ENCODE data around the gene ABCA8. TPM values are rescaled to one million over a fixed set of nuclear protein-coding genes. Genes with fewer than 3 reads are reported as not detected.

The ABCA8 gene
- total RNA-seq, 1 donor from 2014 or later: 119 TPM

- no peak for DNase-seq
Observed at GRCh38 chr17:68867759-68868516, 87.3 kb downstream of the ABCA8 start.

DNA sequence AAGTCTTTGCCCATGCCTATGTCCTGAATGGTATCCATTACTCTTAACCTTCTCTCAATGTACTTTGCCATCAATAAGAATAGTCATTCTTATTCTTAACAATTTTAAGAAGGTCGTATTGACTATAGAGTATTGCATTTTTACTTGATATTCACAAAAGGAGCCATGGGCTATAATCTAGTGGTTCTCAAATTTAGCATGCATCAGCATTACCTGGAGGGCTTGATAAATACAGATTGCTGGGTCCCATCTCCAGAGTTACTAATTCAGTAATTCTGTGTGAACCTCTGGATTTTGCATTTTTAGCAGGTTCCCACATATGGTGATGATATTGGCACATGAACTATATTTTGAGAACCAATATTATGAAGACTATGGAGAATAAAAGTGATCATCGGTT is 89.6 kb downstream of the ABCA8 start:
- DNase-seq: no peak

DNA sequence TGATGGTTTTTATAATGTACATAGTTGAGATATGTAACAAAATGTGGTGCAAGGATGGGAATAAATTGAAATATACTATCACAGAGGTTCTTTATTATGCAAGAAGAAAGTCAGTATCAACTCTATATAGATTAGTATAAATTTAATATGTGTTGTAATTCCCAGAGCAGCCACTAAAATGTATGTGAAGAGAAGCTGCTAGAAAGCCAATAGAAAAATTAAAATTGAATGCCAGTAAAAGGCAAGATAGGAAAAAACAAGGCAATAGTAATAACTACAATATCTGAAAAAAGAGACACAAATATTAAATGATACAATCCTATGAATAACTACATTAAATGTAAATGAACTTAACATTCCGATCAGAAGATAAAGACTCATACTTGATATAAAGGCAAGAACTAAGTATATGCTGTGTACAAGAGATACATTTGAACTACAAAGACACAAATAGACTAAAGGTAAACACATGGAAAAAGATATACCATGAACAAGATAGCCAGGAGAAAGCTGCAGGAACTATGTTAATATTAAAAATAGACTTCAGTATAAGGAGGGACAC is 92.0 kb downstream of the ABCA8 start:
- DNase-seq: no peak

DNA sequence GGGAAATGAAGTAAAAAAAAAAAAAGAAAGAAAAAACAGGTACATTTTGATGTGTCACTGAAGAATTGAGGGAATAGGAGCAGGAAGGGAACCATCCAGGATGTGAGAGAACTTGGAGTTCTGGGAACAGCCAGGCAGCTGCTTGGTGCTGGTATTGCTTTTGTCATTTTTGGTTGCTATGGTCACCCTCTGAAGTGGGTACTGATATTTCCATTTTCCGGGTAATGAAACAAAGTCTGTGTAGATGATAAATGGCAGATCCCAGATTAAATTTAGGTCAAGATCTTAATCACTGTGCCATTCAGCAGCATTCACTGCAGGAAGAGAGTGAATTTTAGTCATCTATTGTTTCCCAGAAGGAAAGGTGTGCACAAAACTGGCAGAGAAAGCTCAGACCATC is 93.6 kb downstream of the ABCA8 start:
- DNase-seq: no peak

GRCh38 chr17:68860941-68861340 is 94.3 kb downstream of the ABCA8 start:
- no peak for DNase-seq

- DNase-seq: peak; percentile 84
Observed at GRCh38 chr17:68854452-68854851, 100.7 kb downstream of the ABCA8 start.

GRCh38 chr17:68853439-68853838 is 101.8 kb downstream of the ABCA8 start:
- DNase-seq: peak; percentile 9

DNA sequence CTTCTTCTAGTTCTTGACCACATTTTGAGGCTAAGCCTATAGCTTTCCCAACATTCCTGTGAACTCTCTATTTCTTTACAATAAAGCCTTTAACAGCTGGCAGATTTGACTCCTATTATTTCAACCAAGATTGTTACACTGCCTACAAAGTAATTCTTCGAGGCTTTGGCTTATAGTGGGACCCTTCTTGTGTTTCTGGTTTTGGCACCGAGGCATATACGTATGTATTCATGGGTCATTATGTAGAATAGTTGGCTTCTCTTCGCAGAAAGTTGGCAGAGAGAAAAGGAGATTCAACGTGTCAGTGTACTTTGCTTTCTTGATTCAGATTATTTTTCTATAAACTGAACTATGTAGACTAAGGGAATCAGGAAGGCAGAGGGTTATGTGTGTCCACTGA is 102.2 kb downstream of the ABCA8 start:
- no peak for DNase-seq

- peak; percentile 61 for DNase-seq
Observed at GRCh38 chr17:68851890-68852289, 103.3 kb downstream of the ABCA8 start.

- peak; percentile 87 for DNase-seq
Observed at GRCh38 chr17:68850749-68851510, 104.3 kb downstream of the ABCA8 start.

- peak; percentile 86 for DNase-seq
Observed at GRCh38 chr17:68849673-68850610, 105.2 kb downstream of the ABCA8 start.

- no peak for DNase-seq
Observed at GRCh38 chr17:68847711-68848110, 107.5 kb downstream of the ABCA8 start.

DNA sequence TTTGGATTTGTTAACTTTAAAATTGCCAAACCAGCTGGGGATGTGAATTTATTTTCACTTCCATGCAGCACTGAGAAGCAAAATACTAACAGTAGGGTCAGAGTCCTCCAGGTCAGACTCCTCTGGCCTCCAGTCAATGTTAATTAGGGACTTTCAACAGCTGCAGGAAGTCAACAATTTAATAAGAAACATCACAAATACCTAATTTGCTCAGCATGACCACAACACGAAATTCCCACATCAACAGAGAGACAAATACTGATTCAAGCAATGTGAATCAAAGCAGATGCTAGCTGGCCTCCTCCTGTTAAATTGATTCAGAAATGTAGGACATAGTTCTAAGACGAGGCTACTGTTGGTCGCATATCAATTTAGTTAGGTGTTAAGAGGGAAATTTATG is 111.7 kb downstream of the ABCA8 start:
- DNase-seq: peak; percentile 25

GRCh38 chr17:68840073-68840472 is 115.1 kb downstream of the ABCA8 start:
- no peak for DNase-seq

DNA sequence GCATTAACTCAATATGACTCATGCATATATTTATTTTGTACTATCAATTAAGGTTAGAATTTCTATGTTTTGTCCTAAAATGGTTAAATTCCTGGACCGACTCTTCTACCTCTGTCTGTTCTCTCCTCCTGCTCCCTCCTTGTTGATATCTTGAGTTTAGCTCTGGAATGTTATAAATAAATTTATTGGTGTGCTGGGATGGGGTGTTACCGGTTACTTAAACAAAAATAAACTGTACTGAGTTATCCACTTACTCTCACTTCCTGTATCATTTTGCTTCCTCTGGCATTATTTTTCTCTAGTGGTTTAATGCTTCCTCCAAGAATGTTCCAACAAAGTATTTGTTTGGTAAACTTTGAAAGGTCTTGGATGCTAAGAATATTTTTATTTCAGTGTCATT is 120.1 kb downstream of the ABCA8 start:
- no peak for DNase-seq

- no peak for DNase-seq
Observed at GRCh38 chr17:68834328-68834836, 120.8 kb downstream of the ABCA8 start.

GRCh38 chr17:68832109-68832802 is 122.9 kb downstream of the ABCA8 start:
- no peak for DNase-seq

- DNase-seq: no peak
Observed at GRCh38 chr17:68831170-68831569, 124.0 kb downstream of the ABCA8 start.

DNA sequence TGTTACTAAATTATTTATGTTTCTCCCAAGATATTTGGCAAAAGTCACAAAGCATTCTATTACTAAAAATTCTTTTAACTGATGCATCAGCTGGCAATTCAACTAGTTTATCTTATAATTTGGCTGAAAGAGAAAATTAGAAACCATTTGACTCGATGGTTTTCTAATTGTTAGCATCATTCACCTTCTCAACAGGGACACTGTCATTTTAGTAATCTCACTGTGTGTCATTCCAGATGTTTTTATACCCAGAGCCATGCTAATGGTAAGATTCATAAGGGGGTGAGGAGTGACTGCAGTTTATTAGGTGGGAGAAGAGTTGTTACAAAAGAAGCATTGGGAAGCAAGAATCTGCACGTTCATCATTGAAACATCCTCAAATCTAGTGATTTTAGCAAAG is 124.9 kb downstream of the ABCA8 start:
- DNase-seq: no peak

DNA sequence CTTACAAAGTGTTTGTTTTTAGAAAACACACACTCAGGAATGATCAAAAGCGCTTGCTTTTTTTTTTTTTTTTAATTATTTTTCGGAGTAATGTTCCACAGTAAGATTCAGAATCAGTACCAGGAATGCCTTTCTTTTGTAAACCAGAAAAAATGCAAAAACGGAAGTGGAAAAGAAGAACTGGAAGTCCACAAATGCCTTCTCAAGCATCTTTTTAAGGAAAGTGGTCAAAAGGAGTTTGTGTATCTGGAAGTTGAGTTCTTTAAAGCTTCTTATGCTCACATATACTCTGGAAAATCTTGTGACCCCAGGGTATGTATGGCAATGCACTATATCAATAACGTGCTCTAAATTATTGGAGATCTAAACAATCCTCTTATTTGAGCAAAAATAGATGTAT is 126.0 kb downstream of the ABCA8 start:
- DNase-seq: no peak

DNA sequence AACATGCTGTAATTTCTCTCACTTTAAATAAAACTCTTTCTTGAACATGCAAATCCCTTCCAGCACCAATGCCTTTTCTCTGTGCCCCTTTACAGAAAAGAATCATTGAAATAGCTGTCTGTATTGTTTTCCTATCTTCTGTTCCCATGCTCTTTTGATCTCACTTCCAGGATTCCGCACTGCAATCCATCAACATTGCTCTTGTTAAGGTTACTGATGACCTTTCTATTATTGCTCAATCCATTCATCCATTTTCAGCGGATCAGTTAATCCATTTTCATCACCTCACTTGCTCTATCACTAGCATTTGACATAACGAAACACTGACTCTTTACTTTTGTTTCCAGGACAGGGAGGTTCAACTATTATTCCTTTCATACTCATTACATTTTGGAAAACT is 130.5 kb downstream of the ABCA8 start:
- DNase-seq: no peak
